CD14-positive monocyte (primary cell): ENCODE measurements around the gene KSR2. TPM values are rescaled to one million over a fixed set of nuclear protein-coding genes. Genes with fewer than 3 reads are reported as not detected.
"Not testable (repeated sequence)": the region's sequence is repeated elsewhere in the genome, so short reads cannot be mapped to it uniquely, and the experiment has no call there.

Experiments used
- DNase-seq, 3 donors: peaks; one replicate each; pipeline ENCODE4 v3.0.0-alpha.2; 2011 to 2022
- H2AFZ ChIP-seq: 2 replicates; pipeline ENCODE4 v1.6.0; 2012; ENCODE audit warnings: mild to moderate bottlenecking, low read depth, low read length, inconsistent platforms; ENCODE audit not compliant: insufficient read depth, poor library complexity, severe bottlenecking
- H3K27ac ChIP-seq, 2 donors: 1 replicate in 1 of 2; 2 replicates in 1 of 2; pipeline ENCODE4 v1.5.1; 2012 to 2013; ENCODE audit warnings: low read length in 2 of 2, control low read depth in 1 of 2, inconsistent platforms in 1 of 2, low read depth in 1 of 2, mild to moderate bottlenecking in 1 of 2
- H3K27me3 ChIP-seq, 2 donors: one replicate each; pipeline versions ENCODE4 v1.6.0 to v1.6.1; 2011 to 2013; ENCODE audit warnings: low read length in 2 of 2; ENCODE audit not compliant: control insufficient read depth in 2 of 2, insufficient read depth in 2 of 2
- H3K36me3 ChIP-seq, 2 donors: replicated peaks in 1 of 2; 1 replicate in 1 of 2; 2 replicates in 1 of 2; pipeline versions ENCODE4 v1.5.1 to v1.6.1; 2012 to 2013; ENCODE audit warnings: low read length in 2 of 2, control low read depth in 1 of 2, inconsistent platforms in 1 of 2, mild to moderate bottlenecking in 1 of 2; ENCODE audit not compliant: insufficient read depth in 2 of 2, control insufficient read depth in 1 of 2
- H3K4me1 ChIP-seq, 2 donors: 1 replicate in 1 of 2; 2 replicates in 1 of 2; pipeline versions ENCODE4 v1.5.1 to v1.6.1; 2012 to 2013; ENCODE audit warnings: low read length in 2 of 2, control low read depth in 1 of 2, inconsistent platforms in 1 of 2, mild to moderate bottlenecking in 1 of 2, moderate library complexity in 1 of 2; ENCODE audit not compliant: insufficient read depth in 2 of 2, control insufficient read depth in 1 of 2
- H3K4me2 ChIP-seq: replicated peaks from 2 replicates; pipeline ENCODE3; 2012; ENCODE audit warnings: low read length, moderate library complexity, mild to moderate bottlenecking; ENCODE audit not compliant: poor library complexity, severe bottlenecking; ENCODE audit errors: extremely low read depth
- H3K4me3 ChIP-seq, 3 experiments: fragments of 200-600 bp in 1 of 3; sonication (generic) in 1 of 3; replicated peaks in 1 of 3; 1 replicate in 2 of 3; 2 replicates in 1 of 3; pipeline ENCODE4 v1.5.1; 2011 to 2013; ENCODE audit warnings: low read length in 3 of 3, mild to moderate bottlenecking in 3 of 3, control low read depth in 2 of 3, low read depth in 2 of 3, inconsistent platforms in 1 of 3, moderate library complexity in 1 of 3
- H3K79me2 ChIP-seq: 2 replicates; pipeline ENCODE4 v1.6.0; 2012; ENCODE audit warnings: mild to moderate bottlenecking, control low read depth, inconsistent platforms, low read length, moderate library complexity; ENCODE audit not compliant: insufficient read depth
- H3K9ac ChIP-seq: 2 replicates; pipeline ENCODE4 v1.6.0; 2017; ENCODE audit warnings: low read length, mild to moderate bottlenecking; ENCODE audit not compliant: insufficient read depth, poor library complexity, severe bottlenecking
- H3K9me3 ChIP-seq, 2 donors: replicated peaks in 1 of 2; 1 replicate in 1 of 2; 2 replicates in 1 of 2; pipeline versions ENCODE4 v1.5.1 to v1.6.1; 2012 to 2013; ENCODE audit warnings: low read length in 2 of 2, control low read depth in 1 of 2; ENCODE audit not compliant: control insufficient read depth in 1 of 2, insufficient read depth in 1 of 2
- H4K20me1 ChIP-seq: 2 replicates; pipeline ENCODE4 v1.6.0; 2012; ENCODE audit warnings: mild to moderate bottlenecking, low read length, control low read depth, moderate library complexity; ENCODE audit not compliant: insufficient read depth
- H3K27ac Mint-ChIP-seq, 7 donors: one replicate each; pipeline ENCODE4 v1.8.0; 2020; ENCODE audit warnings: mild to moderate bottlenecking in 7 of 7, mixed read lengths in 7 of 7, moderate library complexity in 6 of 7, inconsistent platforms in 2 of 7
- H3K27me3 Mint-ChIP-seq, 3 donors: one replicate each; pipeline ENCODE4 v1.8.0; 2021 to 2022; ENCODE audit warnings: low read depth in 3 of 3, mild to moderate bottlenecking in 3 of 3, mixed read lengths in 3 of 3, moderate library complexity in 3 of 3, inconsistent platforms in 1 of 3
- H3K36me3 Mint-ChIP-seq, 2 donors: one replicate each; pipeline ENCODE4 v1.8.0; 2020; ENCODE audit warnings: mixed read lengths in 2 of 2, inconsistent platforms in 1 of 2, mild to moderate bottlenecking in 1 of 2
- H3K4me1 Mint-ChIP-seq: one replicate; pipeline ENCODE4 v1.8.0; 2020; ENCODE audit warnings: mild to moderate bottlenecking, mixed read lengths
- H3K4me3 Mint-ChIP-seq, 2 donors: one replicate each; pipeline ENCODE4 v1.8.0; 2020; ENCODE audit warnings: mild to moderate bottlenecking in 2 of 2, mixed read lengths in 2 of 2, moderate library complexity in 1 of 2
- H3K9me3 Mint-ChIP-seq, 7 donors: one replicate each; pipeline ENCODE4 v1.8.0; 2020 to 2022; ENCODE audit warnings: mixed read lengths in 7 of 7, mild to moderate bottlenecking in 6 of 7, moderate library complexity in 6 of 7, inconsistent platforms in 2 of 7
- WGBS: methylation state at CpG from one replicate; pipeline ENCODE4 v1.1.5; 2013; ENCODE audit warnings: missing lambda C conversion rate; ENCODE audit not compliant: insufficient coverage; 5-methylcytosine and 5-hydroxymethylcytosine counted together
- intact Hi-C, 2 donors: fragments of 100-400 bp; cut with micrococcal nuclease; formaldehyde crosslinking; loops; one replicate each; pipeline versions ENCODE4 v1.15.0 to v1.15.1; 2023
- polyA plus RNA-seq, 3 donors: library from polyadenylated mRNA; depleted of rRNA in 1 of 3; unstranded in 2 of 3; stranded (reverse) in 1 of 3; fragments of 300-500 nt in 2 of 3; fragments of >200 nt in 1 of 3; fragmentation: Illumina TruSeq in 2 of 3; gene quantifications; 1 replicate in 2 of 3; 2 replicates in 1 of 3; pipeline ENCODE4 v1.2.3, GENCODE V29; 2012 to 2021
- TF ChIP-seq, protein P1 (sequence below): fragments of 200-600 bp; IDR thresholded peaks from one replicate; pipeline ENCODE4 v1.8.0; 2022; ENCODE audit warnings: antibody characterized with exemption, mild to moderate bottlenecking

Gene KSR2
- polyA plus RNA-seq, 3 donors: not detected

DNA sequence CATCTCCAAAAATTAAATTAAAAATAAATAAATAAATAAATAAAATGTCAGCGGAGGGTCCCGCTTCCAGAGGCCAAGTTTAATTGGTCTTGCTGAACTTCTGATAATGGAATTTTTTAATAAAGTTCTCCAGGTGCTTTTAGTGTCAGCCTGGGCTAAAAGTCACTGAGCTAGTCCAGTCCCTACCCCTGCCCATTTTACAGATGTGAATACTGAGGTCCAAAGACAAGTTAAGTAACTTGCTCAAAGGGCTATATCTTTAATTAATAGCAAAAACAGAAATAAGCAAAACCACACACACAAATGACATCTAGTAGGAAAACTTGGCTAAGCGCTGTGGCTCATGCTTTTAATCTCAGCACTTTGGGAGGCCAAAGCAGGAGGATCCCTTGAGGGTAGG, 42.1 kb upstream of the KSR2 start:
- TF ChIP-seq, protein P1, sequence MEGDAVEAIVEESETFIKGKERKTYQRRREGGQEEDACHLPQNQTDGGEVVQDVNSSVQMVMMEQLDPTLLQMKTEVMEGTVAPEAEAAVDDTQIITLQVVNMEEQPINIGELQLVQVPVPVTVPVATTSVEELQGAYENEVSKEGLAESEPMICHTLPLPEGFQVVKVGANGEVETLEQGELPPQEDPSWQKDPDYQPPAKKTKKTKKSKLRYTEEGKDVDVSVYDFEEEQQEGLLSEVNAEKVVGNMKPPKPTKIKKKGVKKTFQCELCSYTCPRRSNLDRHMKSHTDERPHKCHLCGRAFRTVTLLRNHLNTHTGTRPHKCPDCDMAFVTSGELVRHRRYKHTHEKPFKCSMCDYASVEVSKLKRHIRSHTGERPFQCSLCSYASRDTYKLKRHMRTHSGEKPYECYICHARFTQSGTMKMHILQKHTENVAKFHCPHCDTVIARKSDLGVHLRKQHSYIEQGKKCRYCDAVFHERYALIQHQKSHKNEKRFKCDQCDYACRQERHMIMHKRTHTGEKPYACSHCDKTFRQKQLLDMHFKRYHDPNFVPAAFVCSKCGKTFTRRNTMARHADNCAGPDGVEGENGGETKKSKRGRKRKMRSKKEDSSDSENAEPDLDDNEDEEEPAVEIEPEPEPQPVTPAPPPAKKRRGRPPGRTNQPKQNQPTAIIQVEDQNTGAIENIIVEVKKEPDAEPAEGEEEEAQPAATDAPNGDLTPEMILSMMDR: no peak
- H3K4me1 Mint-ChIP-seq: peaks cover under 1% of the 10 kb centered on the region
- Histone ChIP-seq H3K4me2 (no peak overlapping the region), H3K4me3 (no peak overlapping the region), H3K27me3 (no peaks in the 10 kb centered on the region), H3K9ac (no peak overlapping the region), H2AFZ (no peak overlapping the region), H3K4me1 (no peaks in the 10 kb centered on the region), H3K79me2 (no peaks in the 10 kb centered on the region), H3K36me3 (no peaks in the 10 kb centered on the region), H4K20me1 (no peaks in the 10 kb centered on the region), H3K27ac (no peak overlapping the region), H3K9me3 (no peaks in the 10 kb centered on the region)
- H3K27me3 Mint-ChIP-seq: peaks cover 6 to 10% (median 10%) of the 10 kb centered on the region in 3 donors
- H3K27ac Mint-ChIP-seq: no peak overlapping the region
- intact Hi-C loops: no loop called here
- H3K36me3 Mint-ChIP-seq: no peaks in the 10 kb centered on the region
- H3K4me3 Mint-ChIP-seq: no peak overlapping the region
- peaks cover 0 to 7% (median 2%) of the 10 kb centered on the region in 7 donors for H3K9me3 Mint-ChIP-seq
- DNase-seq: no peak
- 100% methylated on average over 1 of the region's 3 CpGs for WGBS

DNA sequence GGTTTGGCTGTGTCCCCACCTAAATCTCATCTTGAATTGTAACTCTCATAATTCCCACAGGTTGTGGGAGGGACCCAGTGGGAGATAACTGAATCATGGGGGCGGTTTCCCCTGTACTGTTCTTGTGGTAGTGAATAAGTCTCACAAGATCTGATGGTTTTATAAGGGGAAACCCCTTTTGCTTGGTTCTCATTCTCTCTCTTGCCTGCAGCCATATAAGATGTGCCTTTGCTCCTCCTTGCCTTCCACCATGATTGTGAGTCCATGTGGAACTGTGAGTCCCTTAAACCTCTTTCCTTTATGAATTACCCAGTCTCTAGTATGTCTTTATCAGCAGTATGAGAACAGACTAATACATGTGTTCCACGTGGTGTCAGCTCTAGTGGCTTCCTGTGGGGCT, 31.0 kb upstream of the KSR2 start:
- H3K27ac ChIP-seq, H3K27ac Mint-ChIP-seq, H3K36me3 ChIP-seq, intact Hi-C loops, H3K4me3 Mint-ChIP-seq, H3K4me1 ChIP-seq, H3K4me2 ChIP-seq, H2AFZ ChIP-seq, H3K4me3 ChIP-seq, DNase-seq, H3K9me3 Mint-ChIP-seq, H3K4me1 Mint-ChIP-seq, H3K36me3 Mint-ChIP-seq, H4K20me1 ChIP-seq, H3K79me2 ChIP-seq, H3K27me3 ChIP-seq, H3K9me3 ChIP-seq, H3K9ac ChIP-seq: not testable (repeated sequence)
- H3K27me3 Mint-ChIP-seq: peaks cover 5 to 13% (median 8%) of the 10 kb centered on the region in 3 donors
- no CpG with 5 or more reads among the region's 2 CpGs for WGBS
